KMS-11 (cell line): ENCODE measurements around the gene NFIL3.

ENCODE experiments used
- H2AFZ ChIP-seq: fragments of 200-600 bp; sonication (generic); 2 replicates; pipeline ENCODE4 v1.6.1; 2016; ENCODE audit warnings: antibody characterized with exemption, mixed run types, low read depth
- H3K27ac ChIP-seq: fragments of 200-600 bp; sonication (generic); 2 replicates; pipeline ENCODE4 v1.6.1; 2016; ENCODE audit warnings: mild to moderate bottlenecking, mixed run types
- H3K27me3 ChIP-seq: fragments of 200-600 bp; sonication (generic); 2 replicates; pipeline ENCODE4 v1.6.1; 2017; ENCODE audit warnings: mild to moderate bottlenecking, low read depth, mixed run types, moderate library complexity; ENCODE audit not compliant: insufficient read depth
- H3K36me3 ChIP-seq: fragments of 200-600 bp; sonication (generic); 2 replicates; pipeline ENCODE4 v1.6.1; 2017; ENCODE audit warnings: mild to moderate bottlenecking, mixed run types; ENCODE audit not compliant: insufficient read depth
- H3K4me1 ChIP-seq: fragments of 200-600 bp; sonication (generic); 2 replicates; pipeline ENCODE4 v1.6.1; 2016; ENCODE audit warnings: mild to moderate bottlenecking, low read depth, mixed run types; ENCODE audit not compliant: poor library complexity, severe bottlenecking
- H3K4me2 ChIP-seq: fragments of 200-600 bp; sonication (generic); 2 replicates; pipeline ENCODE4 v1.7.0; 2016; ENCODE audit warnings: mild to moderate bottlenecking, mixed run types
- H3K4me3 ChIP-seq: fragments of 200-600 bp; sonication (generic); IDR thresholded peaks from 2 replicates; pipeline ENCODE4 v1.6.1; 2017; ENCODE audit warnings: low read depth, low read length, mixed read lengths; ENCODE audit not compliant: insufficient read depth
- H3K79me2 ChIP-seq: fragments of 200-600 bp; sonication (generic); 2 replicates; pipeline ENCODE4 v1.6.1; 2016; ENCODE audit warnings: low read depth, mixed run types; ENCODE audit not compliant: insufficient read depth
- H3K9ac ChIP-seq: fragments of 200-600 bp; sonication (generic); 2 replicates; pipeline ENCODE4 v1.6.1; 2016; ENCODE audit warnings: mild to moderate bottlenecking, mixed run types
- H4K20me1 ChIP-seq: fragments of 200-600 bp; sonication (generic); 2 replicates; pipeline ENCODE4 v1.6.1; 2016; ENCODE audit warnings: mild to moderate bottlenecking, mixed run types; ENCODE audit not compliant: insufficient read depth
- CTCF ChIP-seq: fragments of 200-600 bp; sonication (generic); conservative IDR thresholded peaks from 2 replicates; pipeline ENCODE4 v1.6.1; 2017; ENCODE audit warnings: low read depth, mild to moderate bottlenecking, antibody characterized with exemption, low read length, moderate library complexity, mixed read lengths

NFIL3 gene

GRCh38 chr9:91359083-91359482, 64.5 kb downstream of the NFIL3 start:
- no peak for TF ChIP-seq CTCF
- H3K4me2 ChIP-seq = peak overlapping the region; percentile 47; the same call in 1 of the 2 replicates
- no peak overlapping the region for H3K9ac ChIP-seq
- H3K4me1 ChIP-seq = peaks cover 37% of the 10 kb centered on the region
- H4K20me1 ChIP-seq = no peaks in the 10 kb centered on the region
- no peaks in the 10 kb centered on the region for H3K36me3 ChIP-seq
- H3K79me2 ChIP-seq = peaks cover 46% of the 10 kb centered on the region
- H3K4me3 ChIP-seq = no peak overlapping the region
- no peaks in the 10 kb centered on the region for H3K27me3 ChIP-seq
- no peak overlapping the region for H3K27ac ChIP-seq
- no peak overlapping the region for H2AFZ ChIP-seq
